HG03196 (cell line): Measurements from ENCODE around the gene SPOCK2.

Experiments used
- ATAC-seq: cut with Tn5 transposase; IDR thresholded peaks from one replicate; pipeline ENCODE4 v1.9.1; 2021; ENCODE audit not compliant: unreplicated experiment

Gene SPOCK2

DNA sequence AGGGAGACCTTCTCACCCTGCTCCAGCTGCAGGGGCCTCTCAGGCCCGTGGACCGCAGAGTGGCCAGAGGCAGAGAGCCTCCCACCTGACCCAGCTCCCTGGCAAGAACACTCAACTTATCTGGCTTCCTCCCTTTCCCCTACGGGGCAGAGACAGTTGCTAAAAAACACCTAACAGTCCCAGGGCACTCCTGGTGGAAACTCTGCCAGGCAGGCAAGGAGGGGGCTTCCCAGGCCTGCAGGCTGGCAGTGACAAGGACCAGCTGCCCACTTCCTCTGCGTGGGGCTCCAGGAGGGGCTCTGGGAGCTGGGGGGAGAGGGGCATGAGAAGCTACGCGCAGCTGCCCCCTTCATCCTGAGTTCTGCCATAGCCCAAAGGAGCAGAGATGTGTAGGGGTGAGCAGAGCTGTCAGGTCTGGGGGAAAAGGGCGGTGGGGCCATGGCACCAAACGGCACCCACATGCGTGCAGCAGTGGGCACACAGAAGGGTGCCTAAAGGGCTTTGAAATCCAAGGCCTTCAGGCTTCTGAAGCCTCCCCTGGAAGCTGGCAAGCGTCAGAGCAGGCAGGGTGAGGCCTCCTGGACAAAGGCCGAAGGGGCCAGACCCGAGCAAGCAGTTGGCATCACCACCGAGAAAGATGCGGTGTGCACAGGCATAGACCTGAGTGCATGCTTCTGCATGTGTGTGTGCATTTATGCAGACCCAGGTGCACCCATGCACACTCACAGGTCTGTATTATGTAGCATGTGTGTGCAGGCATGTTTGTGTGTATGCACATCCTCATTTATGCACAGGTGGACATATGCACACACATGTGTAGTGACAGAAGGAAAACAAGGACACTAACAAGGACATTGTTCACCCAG, 14.4 kb downstream of the SPOCK2 start:
- no peak for ATAC-seq

DNA sequence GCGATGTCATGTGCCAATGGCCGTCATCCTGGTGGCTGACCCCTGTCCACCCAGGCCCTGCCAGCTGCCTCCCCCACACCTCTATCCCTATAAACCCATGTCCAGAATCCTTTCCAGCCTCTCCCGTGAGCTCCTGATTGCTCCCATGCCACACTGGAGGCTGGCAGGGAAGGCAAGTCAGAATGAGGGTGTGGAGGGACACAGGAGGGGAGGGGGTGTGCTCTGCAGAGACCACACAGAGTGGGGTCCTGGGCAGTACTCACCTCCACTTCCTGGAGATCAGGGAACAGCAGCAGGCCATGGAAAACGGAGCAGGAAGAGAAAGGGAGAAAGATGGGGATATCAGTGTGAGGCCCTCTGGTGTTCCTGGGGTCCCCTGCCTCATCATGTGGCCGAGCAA, 15.7 kb downstream of the SPOCK2 start:
- no peak for ATAC-seq

DNA sequence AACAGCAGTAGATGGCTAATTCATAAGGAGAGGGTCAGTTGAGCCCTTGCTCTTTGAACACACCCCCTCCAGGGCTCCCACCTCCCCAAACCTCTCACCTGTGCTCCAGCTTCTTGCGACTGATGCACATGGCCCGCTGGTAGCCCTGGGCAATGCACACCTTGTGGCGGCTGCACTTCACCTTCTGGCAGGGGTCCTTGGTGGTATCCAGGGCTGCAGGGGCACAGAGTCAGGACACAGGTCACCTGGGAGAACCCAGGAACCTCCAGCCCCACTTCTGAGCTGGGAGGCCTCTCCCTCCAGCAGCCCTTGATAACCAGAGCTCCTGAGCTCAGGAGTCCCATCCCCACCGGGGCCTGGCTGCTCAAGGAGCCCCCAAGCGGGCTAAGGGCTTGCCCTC, 16.3 kb downstream of the SPOCK2 start:
- no peak for ATAC-seq

DNA sequence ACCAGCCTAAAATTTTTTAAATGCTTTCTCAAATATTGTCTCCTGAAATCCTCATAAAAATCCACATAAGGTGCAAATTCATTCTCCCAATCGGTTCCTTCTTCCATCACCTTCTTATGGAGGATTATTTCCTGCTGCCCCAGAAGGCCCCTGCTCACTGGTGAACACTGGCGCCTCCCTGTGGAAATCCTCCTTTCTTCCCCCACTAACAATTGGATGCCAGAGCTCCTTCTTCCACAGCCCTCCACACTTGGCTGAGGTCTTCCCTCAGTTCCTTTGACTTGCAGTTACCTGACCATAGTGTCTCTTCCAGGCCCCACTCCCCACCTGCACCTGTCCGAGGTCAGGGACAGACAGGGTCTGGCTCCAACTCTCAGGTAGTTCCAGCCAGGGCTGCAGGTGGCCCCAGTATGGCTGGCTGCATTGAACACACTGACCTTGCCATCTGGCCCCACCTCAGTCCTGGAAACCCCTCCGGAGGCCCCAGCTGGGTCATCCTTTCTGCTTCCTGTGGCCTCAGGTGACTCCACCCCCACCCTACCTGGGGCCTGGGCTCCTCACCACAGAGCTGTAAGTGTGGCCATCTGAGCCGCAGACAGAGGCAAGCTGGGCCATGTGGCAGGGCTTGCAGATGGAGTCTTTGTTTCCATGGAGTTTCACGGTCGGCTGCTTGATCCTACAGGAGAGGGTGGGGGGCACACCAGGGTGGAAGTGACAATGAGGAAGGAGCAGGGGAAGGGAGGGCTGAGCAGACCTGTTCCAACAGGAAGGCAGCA, 18.4 kb downstream of the SPOCK2 start:
- no peak for ATAC-seq

DNA sequence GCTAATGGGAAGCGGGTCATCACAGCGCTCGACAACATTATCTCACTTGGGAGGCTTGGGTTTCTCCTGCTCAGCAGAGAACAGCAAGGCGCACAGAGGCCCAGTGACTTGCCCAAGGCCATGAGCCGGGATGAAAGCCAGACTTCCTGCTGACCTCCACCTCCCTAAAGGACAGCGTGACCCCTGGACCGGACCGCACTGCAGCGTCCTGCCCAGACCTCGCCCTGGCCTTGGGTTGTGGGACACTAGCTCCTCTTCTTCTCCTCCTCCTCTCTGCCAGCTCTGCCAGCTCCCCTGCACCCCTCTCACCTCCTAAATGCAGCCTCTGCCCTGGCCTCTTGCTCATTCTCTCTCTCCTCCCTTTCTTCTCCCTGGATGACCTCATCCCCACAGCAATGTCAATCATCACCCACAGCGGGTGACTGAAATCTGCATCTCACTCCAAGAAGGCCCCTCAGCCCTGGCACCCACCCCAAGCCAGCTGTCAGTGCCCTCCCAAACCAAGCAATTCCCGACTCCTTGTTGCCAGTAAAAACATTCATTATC, 19.4 kb downstream of the SPOCK2 start:
- no peak for ATAC-seq

DNA sequence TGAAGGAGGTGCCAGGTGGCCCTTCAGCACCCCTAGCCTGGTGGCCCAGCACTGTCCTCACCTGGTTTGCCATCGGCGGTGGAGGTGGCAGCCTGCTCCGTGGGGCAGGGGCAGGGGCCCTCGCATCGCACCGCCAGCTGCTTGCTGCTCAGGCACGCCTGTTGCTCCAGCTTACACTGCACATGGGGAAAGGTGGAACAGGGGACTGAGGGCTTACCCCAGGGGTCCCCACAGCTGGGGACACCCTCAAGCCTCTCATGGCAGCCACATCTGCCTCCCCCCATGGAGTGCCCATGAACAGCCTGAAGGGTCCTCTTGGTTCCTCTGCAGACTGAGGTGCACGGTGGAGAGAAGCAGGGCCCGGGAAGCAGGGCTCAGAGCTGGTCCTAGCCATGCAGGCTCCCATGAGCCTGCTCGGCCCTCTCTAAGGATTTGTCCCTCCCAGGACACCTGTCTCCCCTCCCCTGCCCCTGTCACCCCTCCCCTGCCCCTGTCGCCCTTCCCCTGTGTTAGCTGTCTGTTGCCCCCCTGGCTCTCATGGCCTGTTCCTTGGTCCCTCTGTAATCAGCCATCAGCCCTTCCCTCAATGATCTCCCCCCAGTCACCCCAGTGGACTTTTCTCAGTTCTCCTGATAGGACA, 20.1 kb downstream of the SPOCK2 start:
- ATAC-seq: no peak

DNA sequence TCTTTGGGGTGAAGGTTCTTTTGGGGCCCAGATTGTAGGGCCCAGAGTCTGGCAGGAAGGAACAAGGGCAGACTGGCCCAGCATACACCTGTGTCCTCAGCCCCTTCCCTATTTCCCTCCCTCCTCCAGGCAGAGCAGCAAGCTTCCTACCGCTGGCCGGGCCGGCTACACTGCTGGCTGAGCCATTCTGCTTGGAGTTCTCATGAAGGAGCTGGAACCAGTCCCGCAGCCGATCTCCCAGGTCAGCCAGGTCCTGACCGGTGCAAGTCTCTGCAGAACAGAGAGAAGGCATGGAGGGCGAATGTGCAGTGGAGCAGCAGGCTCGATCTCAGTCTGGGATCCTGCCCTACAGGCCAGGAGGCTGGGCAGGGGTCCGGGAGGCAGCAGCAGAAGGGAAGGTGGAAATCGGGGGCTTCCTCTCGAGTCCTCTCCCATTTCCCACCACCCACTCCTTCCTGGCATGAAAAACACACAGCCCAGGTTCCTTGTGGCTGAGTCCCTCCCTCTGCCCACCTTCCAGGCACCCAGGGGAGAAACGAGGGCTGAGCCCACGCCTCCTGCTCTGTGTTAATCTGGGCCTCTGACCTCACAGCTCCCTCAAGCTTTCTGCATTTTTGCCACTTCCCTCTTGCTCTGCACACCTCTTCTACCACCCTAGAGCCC, 20.8 kb downstream of the SPOCK2 start:
- no peak for ATAC-seq

DNA sequence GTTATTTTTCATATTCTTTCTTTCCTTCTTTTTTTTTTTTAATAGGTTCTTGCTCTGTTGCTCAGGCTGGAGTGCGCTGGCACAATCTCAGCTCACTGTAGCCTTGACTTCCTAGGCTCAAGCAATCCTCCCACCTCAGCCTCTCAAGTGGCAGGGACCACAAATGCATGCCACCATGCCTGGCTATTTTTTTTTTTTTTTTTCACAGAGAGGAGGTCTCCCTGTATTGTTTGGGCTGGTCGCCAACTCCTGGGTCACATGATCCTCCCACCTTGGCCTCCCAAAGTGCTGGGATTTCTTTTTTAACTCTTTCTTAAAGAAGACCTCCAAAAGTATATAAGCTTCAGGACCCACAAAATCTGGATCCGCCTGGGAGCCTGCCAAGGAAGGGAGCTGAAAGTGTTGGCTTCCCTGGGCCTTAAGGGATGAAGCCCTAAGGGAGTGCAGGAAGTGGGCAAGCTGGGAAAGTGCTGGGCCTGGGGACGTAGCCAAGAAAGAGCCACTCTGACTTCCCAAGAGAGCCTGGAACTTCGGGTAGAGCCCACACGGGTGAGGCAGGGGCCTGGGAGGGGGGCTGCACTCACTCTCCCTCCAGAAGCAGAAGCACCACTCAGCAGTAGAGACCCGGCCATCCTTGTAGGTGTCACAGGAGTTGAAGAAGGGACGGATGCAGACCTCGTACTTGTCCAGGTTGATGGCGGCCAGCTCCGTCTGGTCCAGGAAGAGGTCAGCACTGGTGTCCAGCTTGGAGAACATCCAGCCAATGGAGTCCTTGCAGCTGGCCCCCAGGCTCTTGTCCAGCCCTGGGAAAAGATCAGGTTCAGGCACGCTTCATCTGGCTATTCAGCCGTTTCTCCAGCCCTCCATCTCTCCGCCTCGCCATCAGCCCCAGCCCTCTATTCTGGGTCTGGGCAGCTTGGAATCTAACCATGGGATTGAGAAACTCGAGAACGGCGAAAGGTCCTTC, 21.8 kb downstream of the SPOCK2 start:
- no peak for ATAC-seq

DNA sequence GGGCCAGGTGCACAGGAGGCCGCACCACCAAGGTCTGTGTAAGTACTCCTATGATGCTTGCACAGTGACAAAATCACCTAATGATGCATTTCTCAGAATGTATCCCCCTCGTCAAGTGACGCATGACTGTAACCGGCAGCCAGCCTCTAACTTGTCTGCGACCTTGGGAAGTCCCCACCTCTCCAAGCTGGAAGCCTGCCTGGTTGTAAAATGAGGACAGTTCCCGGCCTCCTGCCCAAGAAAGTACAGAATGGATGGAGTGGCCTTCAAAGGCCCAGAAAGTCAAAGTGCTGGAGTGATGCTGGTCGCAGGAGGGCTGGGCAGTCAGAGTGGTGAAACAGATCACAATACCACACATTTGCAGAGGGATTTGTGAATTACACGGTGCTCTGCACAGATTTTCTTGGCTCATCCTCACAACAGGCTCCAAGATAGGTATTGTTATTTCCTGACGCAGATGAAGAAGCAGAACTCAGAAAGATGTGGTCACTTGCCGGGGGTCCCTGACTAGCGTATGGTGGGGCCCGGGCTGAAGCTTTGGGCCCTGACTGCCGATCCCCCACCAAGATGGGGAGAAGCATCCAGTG, 22.8 kb downstream of the SPOCK2 start:
- ATAC-seq: no peak

DNA sequence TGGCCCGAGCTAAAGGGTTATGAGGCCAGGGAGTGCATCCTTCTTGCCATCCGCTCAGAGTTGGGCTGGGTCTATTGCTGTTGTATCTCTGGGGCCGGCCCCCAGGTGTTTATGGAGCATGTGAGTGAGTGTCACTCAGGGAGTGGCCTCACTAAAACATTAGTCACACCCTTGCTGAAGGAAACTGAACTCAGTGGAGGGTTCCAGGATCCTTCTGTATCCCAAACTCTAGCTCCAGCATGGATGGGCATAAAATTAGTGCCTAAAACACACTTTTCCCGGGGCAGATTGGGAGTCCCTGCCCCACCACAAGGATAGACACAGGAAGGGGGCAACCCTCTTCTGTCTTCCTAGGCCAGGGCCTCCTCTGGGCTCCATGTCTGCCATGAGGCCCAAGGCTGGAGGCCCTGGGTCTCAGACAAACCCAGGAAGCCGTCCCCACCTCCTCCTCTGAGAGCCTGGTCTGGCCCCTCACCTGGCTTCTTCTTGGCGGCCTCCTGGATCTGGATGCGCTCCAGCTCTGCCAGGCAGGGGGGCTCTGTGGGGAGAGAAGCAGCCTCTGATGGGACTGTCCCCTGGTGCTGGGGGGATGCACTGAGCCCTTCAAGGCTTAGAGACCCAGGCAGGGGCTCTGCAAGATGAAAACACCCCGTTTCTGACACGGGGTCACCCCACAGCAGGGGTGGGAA, 24.5 kb downstream of the SPOCK2 start:
- no peak for ATAC-seq

DNA sequence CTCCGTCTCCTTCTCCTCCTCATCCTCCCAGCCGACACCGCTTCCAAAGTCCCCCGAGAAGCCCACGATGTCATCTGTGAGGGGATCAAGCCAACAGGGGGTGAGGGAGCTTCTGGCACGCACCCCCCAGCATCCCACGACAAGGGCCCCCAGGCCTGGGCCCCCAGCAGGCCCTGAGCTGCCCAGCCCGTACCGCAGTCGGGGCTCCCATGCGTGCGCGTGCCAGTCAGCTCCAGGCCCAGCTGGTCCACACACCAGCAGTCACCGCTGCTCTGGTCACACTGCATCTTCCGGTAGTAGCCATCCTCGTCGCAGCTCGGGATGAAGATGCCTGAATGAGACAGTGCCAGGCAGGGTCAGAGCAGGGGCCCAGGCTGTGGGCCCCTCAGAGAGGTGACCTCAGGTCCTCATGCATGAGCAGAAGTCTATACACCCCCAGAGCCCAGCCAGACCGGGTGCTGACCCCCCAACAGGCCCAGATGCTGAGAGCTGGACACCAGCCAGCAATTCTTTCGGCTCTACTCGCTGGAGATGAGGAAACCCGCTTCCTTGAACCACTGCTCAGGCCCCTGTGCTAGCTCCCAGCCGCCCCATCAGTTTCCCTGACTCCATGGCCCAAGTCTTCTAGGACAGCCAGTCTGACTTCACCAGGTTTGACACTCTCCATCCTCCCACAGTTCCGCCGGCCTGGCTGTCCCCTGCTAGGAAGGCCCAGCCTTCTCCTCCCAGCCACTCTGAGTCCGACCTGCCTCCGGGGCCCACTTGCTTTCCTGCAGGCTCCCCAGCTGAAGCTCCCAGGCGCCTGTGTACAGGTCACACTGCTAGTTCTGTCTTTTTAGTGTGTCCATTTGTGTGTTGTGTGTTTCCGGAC, 25.3 kb downstream of the SPOCK2 start:
- no peak for ATAC-seq

DNA sequence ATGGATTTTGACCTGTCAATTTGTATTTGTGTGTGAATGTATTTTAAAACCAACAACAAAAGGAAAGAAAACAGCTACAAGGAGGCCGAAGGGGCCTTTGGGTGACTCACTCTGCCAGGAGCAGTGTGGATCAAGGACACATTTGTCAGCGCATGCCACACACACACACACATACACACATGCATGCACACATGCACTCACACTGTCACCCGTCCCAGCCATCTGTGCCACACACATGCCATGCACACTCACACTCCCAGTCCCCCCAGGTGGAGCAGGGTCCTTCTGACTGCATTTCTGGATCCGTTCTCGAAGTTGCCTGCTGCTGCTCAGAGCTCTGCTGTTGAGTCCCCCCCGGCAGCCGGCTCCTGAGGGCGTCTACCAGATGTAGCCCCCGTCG, 26.0 kb downstream of the SPOCK2 start:
- ATAC-seq: no peak

DNA sequence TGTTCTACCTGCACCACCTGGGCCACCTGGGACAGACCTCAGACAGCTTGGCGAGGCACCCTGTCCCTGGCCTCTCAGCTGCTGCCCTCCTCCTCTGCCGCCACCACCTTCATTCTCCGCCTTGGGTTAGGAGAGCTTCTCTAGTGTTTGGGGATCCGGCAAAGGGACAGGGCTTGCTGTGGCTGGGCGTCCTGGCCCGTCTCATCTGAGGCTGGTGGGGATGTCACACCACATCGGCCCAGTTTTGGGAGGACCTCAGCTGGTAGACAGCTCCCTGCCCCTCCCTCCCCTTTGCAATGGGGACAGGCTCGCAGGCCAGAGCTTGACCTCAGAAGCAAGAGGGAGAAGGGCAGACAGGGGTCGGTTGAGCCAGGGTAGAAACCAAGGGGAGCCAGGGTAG, 26.4 kb downstream of the SPOCK2 start:
- no peak for ATAC-seq

DNA sequence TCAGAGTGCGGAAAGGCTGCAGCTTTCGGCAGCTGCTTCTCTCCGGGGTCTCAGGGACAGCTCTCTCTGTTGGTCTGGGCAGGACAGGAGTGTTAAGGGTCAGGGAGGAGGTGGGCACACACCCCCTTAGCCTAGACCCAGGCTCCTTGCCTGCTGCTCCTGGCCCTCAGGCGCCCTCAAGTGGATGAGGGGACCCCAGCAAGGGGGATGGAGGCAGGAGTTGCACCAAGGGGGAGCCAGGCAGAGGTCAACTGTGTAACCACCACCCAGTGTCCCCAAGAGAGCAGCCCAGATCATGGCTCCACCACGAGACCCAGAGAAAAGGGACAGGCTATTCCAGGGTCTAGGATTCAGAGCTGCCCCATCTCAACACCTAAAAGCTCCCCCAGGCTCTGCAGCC, 26.9 kb downstream of the SPOCK2 start:
- no peak for ATAC-seq

DNA sequence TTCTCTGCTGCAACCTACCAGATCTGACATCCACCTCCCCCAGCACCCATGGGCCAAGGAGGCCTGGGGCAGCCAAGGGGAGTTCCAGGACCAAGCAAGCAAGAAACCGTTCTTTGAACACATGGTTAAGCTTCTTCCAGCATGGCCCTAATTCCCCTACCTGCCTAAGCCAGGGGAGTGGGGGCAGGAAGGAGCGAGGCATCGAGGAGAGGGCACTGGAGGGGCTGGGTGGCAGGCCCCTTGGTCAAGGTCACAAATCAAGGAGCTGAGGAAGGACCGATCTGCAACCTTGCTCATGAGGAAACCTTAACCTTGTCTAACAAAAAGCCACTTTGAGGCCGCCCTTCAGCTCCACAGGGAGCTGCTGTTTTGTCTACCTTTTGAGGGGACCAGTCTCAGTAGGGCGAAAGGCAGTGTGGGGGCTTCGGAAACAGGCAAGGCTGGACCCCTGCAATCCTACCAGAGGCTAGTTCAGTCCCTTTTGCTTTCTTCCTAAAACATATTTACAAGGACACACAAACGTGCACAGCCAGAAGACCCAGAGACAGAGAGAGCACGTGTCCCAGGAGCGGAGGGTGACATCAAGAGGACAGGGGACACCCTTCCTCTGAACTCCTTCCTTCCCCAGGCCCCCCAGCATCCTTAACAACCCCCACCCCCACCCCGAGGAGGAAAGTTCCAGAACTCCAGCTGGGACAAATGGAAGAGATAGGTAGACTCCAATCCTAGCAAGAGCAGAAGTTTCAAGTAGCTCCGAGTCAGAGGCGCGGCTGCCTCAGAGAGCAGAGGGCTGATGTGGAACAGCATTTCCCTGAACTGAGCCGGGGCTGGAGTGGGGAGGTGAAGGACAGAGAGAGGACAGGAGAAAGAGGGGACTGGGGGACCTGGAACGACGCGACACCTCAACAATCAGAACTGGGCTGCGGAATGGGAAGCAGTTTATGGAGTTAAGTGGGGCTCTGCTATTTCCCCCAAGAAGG, 28.2 kb downstream of the SPOCK2 start:
- no peak for ATAC-seq

DNA sequence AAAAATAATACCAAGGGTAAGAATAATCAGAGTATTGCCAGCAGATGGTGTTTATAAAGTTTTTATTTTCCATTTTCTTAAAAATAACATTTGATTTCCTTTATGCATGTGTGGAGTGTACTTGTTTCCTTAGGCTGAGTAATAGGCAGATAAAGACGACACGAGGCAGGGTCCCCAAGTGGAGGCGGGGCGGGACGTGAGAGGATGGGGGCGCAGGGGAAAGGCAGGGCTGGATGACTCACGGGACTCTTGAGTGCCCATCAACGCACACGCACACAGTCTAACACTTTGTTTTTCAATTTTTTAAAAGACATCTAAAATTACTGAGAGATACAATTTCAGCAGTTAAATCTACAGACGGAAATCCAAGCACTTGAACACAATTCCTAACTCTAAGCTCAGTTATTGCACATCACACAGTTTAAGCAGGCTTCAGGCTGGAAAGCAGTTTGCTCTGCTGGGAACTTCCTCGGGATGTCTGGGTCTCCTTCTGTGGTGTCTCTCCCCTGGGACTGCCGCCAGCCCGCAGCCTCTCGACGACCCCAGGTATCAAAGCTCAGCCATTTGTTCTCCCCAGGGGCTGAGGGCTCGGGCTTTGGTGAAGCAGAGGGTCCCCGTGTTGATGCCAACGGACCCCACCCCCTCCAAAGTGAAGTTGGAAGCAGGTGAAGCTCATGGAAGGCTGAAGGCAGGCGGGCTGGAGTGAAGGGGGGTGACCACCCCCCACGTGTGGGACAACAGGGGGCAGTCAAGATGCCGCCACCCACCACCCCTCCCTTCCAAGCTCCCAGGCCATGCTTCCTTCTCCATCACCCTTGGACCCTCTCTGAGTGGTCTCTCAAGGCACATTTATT, 29.1 kb downstream of the SPOCK2 start:
- ATAC-seq: no peak
